Liver (tissue), 9 donors: Measurements from ENCODE around the gene CRAT. TPM values are rescaled to one million over a fixed set of nuclear protein-coding genes. Genes with fewer than 3 reads are reported as not detected.
A peak's percentile ranks its signal among the peaks of the same experiment; 100 is the strongest.

ENCODE experiments used
- DNase-seq: peaks from one replicate; pipeline ENCODE4 v3.0.0-alpha.2; 2017; ENCODE audit warnings: low spot score
- H3K27ac ChIP-seq, 2 donors: one replicate each; pipeline ENCODE4 v1.7.0; 2013; ENCODE audit warnings: inconsistent platforms in 2 of 2, low read length in 2 of 2, control low read depth in 1 of 2, low read depth in 1 of 2, mild to moderate bottlenecking in 1 of 2
- H3K27me3 ChIP-seq, 4 donors: one replicate each; pipeline versions ENCODE4 v1.6.1 to v1.7.0; 2013; ENCODE audit warnings: low read length in 3 of 4, inconsistent platforms in 1 of 4, mild to moderate bottlenecking in 1 of 4, moderate library complexity in 1 of 4; ENCODE audit not compliant: control insufficient read depth in 4 of 4, insufficient read depth in 4 of 4
- H3K36me3 ChIP-seq, 4 donors: one replicate each; pipeline versions ENCODE4 v1.6.1 to v1.7.0; 2013; ENCODE audit warnings: low read length in 3 of 4, mild to moderate bottlenecking in 3 of 4, low read depth in 1 of 4, moderate library complexity in 1 of 4; ENCODE audit not compliant: control insufficient read depth in 4 of 4, insufficient read depth in 3 of 4
- H3K4me1 ChIP-seq, 4 donors: one replicate each; pipeline versions ENCODE4 v1.6.1 to v1.7.0; 2013; ENCODE audit warnings: low read length in 3 of 4, mild to moderate bottlenecking in 3 of 4, moderate library complexity in 1 of 4; ENCODE audit not compliant: control insufficient read depth in 4 of 4, insufficient read depth in 4 of 4
- H3K4me3 ChIP-seq, 3 donors: one replicate each; pipeline versions ENCODE4 v1.6.1 to v1.7.0; 2013; ENCODE audit warnings: low read length in 3 of 3, control low read depth in 1 of 3, low read depth in 1 of 3, mild to moderate bottlenecking in 1 of 3
- H3K9ac ChIP-seq, 2 donors: one replicate each; pipeline ENCODE4 v1.7.0; 2013; ENCODE audit warnings: low read length in 2 of 2, mild to moderate bottlenecking in 2 of 2, moderate library complexity in 2 of 2, control low read depth in 1 of 2, low read depth in 1 of 2
- H3K9me3 ChIP-seq, 4 donors: one replicate each; pipeline versions ENCODE4 v1.6.1 to v1.7.0; 2013; ENCODE audit warnings: low read length in 3 of 4; ENCODE audit not compliant: control insufficient read depth in 4 of 4
- CTCF ChIP-seq: fragments of 150-350 bp; IDR thresholded peaks from 2 replicates; pipeline ENCODE4 v1.5.1; 2017; ENCODE audit warnings: improper control_type of control experiment, low read depth, low read length; ENCODE audit not compliant: missing input control
- EGR1 ChIP-seq, 2 donors: IDR thresholded peaks; 2 replicates each; pipeline ENCODE4 v1.6.1; 2016 to 2018; ENCODE audit warnings: antibody characterized with exemption in 2 of 2, low read depth in 2 of 2
- FOXA1 ChIP-seq: IDR thresholded peaks from 2 replicates; pipeline ENCODE4 v1.6.1; 2016; ENCODE audit warnings: antibody characterized with exemption
- GABPA ChIP-seq, 2 donors: IDR thresholded peaks in 1 of 2; conservative IDR thresholded peaks in 1 of 2; 2 replicates each; pipeline ENCODE4 v1.6.1; 2016; ENCODE audit warnings: antibody characterized with exemption in 2 of 2, mild to moderate bottlenecking in 1 of 2, moderate library complexity in 1 of 2
- HNF4A ChIP-seq, 2 donors: conservative IDR thresholded peaks; 2 replicates each; pipeline ENCODE4 v1.6.1; 2016; ENCODE audit warnings: antibody characterized with exemption in 2 of 2, mild to moderate bottlenecking in 2 of 2
- HNF4G ChIP-seq: IDR thresholded peaks from 2 replicates; pipeline ENCODE4 v1.6.1; 2016; ENCODE audit warnings: antibody characterized with exemption
- NR2F2 ChIP-seq: IDR thresholded peaks from 2 replicates; pipeline ENCODE4 v1.6.1; 2016; ENCODE audit warnings: antibody characterized with exemption
- RAD21 ChIP-seq, 2 donors: IDR thresholded peaks; 2 replicates each; pipeline ENCODE4 v1.6.1; 2016; ENCODE audit warnings: antibody characterized with exemption in 2 of 2, mild to moderate bottlenecking in 2 of 2
- REST ChIP-seq: IDR thresholded peaks from 2 replicates; pipeline ENCODE4 v1.6.1; 2016; ENCODE audit warnings: antibody characterized with exemption, mild to moderate bottlenecking
- SP1 ChIP-seq: IDR thresholded peaks from 2 replicates; pipeline ENCODE4 v1.6.1; 2018; ENCODE audit warnings: antibody characterized with exemption, mild to moderate bottlenecking
- YY1 ChIP-seq: IDR thresholded peaks from 2 replicates; pipeline ENCODE4 v1.6.1; 2016; ENCODE audit warnings: antibody characterized with exemption, mild to moderate bottlenecking
- WGBS: extraction: QIAGEN DNeasy Blood & Tissue Kit; methylation state at CpG from one replicate; pipeline ENCODE4 v1.1.7; 2013; 5-methylcytosine and 5-hydroxymethylcytosine counted together
- polyA plus RNA-seq, 2 donors: library from polyadenylated mRNA; stranded (reverse) in 1 of 2; unstranded in 1 of 2; fragments of 200-250 nt in 1 of 2; fragments of >200 nt in 1 of 2; fragmentation: Nextera tagmentation in 1 of 2; extraction: Ambion mirVana in 1 of 2; gene quantifications; one replicate each; pipeline versions ENCODE4 v1.2.1 to v1.2.3, GENCODE V29; 2013 to 2015
- total RNA-seq, 2 donors: library from RNA; depleted of rRNA; stranded (reverse); fragments of >200 nt; gene quantifications; one replicate each; pipeline ENCODE4 v1.2.3, GENCODE V29; 2014
- donor health status: healthy.
- donor health status: healthy.
- donor health status: healthy.
- donor health status: healthy.
- donor health status: healthy.

CRAT gene
- total and polyA plus RNA-seq, 4 donors, result 33.8 to 121 (median 89.1) TPM

DNA sequence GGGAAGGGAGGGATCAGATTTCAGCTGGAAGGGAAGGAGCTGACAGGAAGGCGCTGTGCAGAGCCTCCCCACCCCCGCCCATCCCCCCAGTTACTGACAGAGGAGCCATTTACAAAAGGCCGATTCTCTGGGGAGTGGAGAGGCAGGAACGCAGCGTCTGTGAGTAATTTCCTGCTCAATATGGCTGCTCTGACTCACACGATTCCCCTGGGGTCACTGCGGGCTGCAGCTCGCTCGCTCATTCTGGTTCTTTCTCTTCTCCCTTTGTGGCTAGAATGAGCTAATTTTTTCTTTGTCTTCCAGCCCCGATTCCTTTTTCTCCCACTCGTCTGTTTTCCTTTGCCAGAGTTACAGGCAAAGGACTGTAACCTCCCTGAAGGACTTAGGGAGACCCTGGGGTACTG is 29.4 kb upstream of the CRAT start (continued):
- peak; percentile 83 for TF ChIP-seq REST

GRCh38 chr9:129139233-129139992 is 28.8 kb upstream of the CRAT start:
- DNase-seq, result peak; percentile 78
- Histone ChIP-seq H3K9ac (peak overlapping the region; percentile 93 to 99), H3K9me3 (no peaks in the 10 kb centered on the region), H3K27ac (peak overlapping the region; percentile 98), H3K4me1 (peaks cover 15 to 76% (median 55%) of the 10 kb centered on the region in 4 donors), H3K27me3 (no peaks in the 10 kb centered on the region), H3K36me3 (peaks cover 4 to 8% (median 5%) of the 10 kb centered on the region in 4 donors), H3K4me3 (peak overlapping the region; percentile 51 to 64 (median 60))
- WGBS, result 10% methylated on average over 13 of the region's 13 CpGs
- TF ChIP-seq REST, result no peak
- TF ChIP-seq YY1, result no peak
- peak; percentile 93 for TF ChIP-seq CTCF
- TF ChIP-seq FOXA1, result no peak
- peak; percentile 92 to 94 for TF ChIP-seq RAD21 (IDR thresholded peaks at IDR 0.05)
- peak in 1 of 2 donors; percentile 5 for TF ChIP-seq HNF4A (conservative IDR thresholded peaks at IDR 0.05)
- TF ChIP-seq EGR1 (IDR thresholded peaks at IDR 0.05; ENCODE audit: low read depth in 2 of 2), result no peak
- TF ChIP-seq SP1, result no peak
- no peak for TF ChIP-seq HNF4G
- TF ChIP-seq NR2F2, result peak; percentile 3
- no peak for TF ChIP-seq GABPA (IDR thresholded peaks at IDR 0.05 in 1 of 2, conservative IDR thresholded peaks at IDR 0.05 in 1 of 2)
